Purkinje cell (primary cell): ENCODE results near the gene CCDC122. TPM values are rescaled to one million over a fixed set of nuclear protein-coding genes. Genes with fewer than 3 reads are reported as not detected.

Source experiments
- polyA plus RNA-seq: library from polyadenylated mRNA; unstranded; fragments of >200 nt; fragmentation: Nextera tagmentation; gene quantifications from 2 replicates; pipeline ENCODE4 v1.2.1, GENCODE V29; 2014

CCDC122 gene
- polyA plus RNA-seq, result 0.79 and 1.9 TPM in 2 replicates

DNA sequence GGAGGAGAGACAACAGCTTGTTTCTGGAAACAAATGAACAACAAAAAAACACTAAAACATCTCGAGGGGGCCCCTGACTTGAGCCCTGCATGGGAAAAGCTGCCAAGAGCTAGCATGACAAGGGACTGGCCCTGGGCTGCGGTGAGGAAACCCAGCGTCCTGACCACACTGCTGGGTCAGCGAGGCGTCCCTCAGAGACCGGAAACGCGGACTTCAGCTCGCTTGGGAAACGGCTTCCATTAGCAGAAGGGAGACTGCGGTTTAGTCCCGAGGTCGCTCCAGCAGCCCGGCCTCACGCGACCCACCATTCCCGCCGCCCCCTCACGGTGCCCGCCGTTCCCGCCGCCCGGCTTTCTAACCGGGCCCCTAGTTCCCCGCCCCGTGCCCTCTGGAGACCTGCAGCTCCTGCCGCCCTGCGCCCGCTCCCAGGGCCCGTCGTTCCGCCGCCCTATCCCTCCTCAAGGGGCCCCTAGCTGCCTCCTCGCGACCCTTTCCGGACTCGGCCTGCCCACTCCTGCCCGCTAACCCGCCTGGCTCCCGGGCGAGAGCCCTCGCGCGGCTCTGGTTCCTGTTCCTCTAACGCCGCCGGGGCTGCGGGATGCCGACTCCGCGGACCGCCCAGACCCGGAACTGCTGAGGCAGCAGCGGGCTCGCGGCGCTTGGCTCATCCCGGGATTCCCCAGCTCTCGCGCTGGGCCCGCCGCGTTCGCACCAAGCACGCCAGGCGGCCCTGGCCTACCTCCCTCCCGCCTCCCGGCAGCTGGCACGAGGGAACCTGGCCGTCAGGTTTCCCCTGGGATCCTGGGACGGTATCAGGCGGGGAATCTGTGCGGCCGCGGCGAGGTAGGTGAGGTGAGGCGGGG, at the start of gene CCDC122:
CCDC122 (minus strand) TSS at position 849 of the 863 bp plus-strand sequence. CDS start 10,364 bp downstream, outside the sequence.

DNA sequence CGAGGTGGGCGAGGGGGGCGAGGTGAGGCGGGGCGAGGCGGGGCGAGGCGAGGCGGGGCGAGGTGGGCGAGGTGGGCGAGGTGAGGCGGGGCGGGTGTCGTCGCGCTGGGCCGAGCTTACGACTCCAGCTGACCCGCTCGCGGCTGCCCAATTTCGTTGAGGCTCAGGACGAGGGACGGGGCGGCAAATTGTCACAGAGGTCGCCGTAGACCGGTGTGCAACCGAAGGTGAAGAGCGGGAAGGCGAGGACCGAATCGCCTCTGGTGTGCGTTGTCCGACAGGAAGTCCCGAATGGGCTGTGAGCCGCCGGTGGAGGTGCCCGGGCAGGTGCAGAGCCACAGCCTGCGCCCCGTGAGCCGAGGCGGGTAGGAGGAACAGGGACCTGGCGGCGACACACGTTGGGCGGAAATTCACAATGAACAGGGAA, 228 bp upstream of the CCDC122 start, which contains the start of gene LACC1:
LACC1 (plus strand) TSS at position 150 of the 427 bp plus-strand sequence. CDS start 1,082 bp downstream, outside the sequence.

DNA sequence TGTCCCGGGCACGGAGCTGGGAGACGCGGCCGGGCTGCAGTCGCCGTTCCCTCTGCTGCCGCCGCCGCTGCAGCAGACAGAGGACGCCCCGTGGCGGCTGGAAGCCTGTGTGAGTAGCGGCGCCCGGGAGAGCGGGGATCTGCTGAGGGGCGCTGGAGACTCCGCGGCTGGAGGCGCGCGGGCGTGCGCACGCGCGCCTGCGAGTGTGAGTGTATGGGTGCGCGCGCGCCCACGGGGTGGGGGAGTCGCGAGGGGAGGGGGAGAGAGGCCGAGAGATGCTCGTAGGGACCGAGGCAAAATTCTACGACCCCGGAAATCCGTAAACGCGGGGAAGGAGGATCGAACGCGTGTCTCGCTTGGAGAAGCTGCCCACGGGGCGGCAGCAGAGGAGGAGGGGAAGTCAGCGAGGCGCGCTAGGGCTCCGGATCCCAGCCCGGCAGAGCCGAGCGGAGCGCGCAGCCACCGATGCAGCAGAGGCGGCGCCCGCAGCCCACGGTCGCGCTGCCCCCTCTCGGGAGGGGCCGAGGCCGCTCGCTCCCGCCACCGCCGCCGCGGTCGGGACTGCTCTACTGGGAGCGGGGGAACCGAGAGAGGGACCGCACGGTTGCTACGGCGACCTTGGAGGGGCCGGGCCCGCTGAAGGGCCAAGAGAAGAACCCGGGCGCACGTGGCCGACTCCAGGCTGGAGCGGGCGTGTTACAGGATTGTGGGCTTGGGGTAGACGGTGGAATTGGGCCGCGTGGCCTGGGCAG, 92.6 kb downstream of the CCDC122 start, which contains the start of gene ENOX1:
ENOX1 (minus strand) TSS at position 207 of the 752 bp plus-strand sequence.

Other genes starting within 250 kb of the CCDC122 start
- gene ENOX1, start 92.8 kb downstream of the CCDC122 start, polyA plus RNA-seq, result 33.5 and 60.4 TPM in 2 replicates
- 1.1 and 4.7 TPM in 2 replicates for gene LACC1, start 164 bp upstream of the CCDC122 start, polyA plus RNA-seq